ENCODE measurements around the gene CDC20. TPM values are rescaled to one million over a fixed set of nuclear protein-coding genes. Genes with fewer than 3 reads are reported as not detected.

Gene CDC20
- total RNA-seq, 6 donors from 2014 or later, result 2.1 to 8.4 (median 2.9) TPM; not detected in 1

DNA sequence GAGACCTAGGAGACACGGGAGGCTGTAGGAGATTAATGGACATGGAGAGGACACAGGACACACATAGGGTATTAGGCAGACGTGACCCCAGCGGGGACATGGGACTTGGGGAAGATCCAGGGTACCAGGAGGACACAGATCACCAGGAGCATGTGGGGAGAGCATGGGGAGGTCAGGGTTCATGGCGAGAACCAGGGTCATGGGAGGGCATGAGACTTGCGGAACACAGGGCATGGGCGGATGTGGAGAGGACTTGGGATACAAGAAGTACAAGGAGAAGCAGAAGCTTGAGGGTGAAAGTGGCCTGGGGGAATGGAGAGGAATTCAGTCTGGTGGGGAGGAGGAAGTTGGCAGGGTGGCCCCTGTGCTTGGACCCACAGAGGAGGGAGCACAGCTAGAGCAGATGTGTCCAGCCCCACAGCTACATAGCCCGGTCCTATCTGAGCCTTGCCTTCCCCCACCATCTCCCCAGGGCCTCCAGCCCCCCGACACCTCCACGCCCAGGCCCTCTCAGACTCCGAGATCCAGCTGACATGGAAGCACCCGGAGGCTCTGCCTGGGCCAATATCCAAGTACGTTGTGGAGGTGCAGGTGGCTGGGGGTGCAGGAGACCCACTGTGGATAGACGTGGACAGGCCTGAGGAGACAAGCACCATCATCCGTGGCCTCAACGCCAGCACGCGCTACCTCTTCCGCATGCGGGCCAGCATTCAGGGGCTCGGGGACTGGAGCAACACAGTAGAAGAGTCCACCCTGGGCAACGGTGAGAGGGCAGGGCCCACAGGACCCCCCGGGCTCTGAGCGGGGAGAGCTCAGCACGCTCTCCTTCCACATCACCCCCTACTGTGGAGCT lies 45.9 kb upstream of the CDC20 start:
- DNase-seq (peak in 1 of 2 donors; percentile 62), ATAC-seq (ENCODE audit: low FRiP score in 2 of 2) (no peak)
- TF ChIP-seq POLR2A (IDR thresholded peaks at IDR 0.05), result no peak
- no peak for TF ChIP-seq POLR2AphosphoS5 (IDR thresholded peaks at IDR 0.05)
- TF ChIP-seq, protein P1, sequence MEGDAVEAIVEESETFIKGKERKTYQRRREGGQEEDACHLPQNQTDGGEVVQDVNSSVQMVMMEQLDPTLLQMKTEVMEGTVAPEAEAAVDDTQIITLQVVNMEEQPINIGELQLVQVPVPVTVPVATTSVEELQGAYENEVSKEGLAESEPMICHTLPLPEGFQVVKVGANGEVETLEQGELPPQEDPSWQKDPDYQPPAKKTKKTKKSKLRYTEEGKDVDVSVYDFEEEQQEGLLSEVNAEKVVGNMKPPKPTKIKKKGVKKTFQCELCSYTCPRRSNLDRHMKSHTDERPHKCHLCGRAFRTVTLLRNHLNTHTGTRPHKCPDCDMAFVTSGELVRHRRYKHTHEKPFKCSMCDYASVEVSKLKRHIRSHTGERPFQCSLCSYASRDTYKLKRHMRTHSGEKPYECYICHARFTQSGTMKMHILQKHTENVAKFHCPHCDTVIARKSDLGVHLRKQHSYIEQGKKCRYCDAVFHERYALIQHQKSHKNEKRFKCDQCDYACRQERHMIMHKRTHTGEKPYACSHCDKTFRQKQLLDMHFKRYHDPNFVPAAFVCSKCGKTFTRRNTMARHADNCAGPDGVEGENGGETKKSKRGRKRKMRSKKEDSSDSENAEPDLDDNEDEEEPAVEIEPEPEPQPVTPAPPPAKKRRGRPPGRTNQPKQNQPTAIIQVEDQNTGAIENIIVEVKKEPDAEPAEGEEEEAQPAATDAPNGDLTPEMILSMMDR (IDR thresholded peaks at IDR 0.05), result no peak
- TF ChIP-seq EP300 (IDR thresholded peaks at IDR 0.05), result no peak
- Histone ChIP-seq H3K27ac (peak overlapping the region in 1 of 4 donors; percentile 17), H3K36me3 (peaks cover 0 to 52% (median 9%) of the 10 kb centered on the region in 4 donors), H3K9me3 (no peaks in the 10 kb centered on the region), H3K27me3 (no peaks in the 10 kb centered on the region), H3K4me3 (no peak overlapping the region), H3K4me1 (peaks cover 0 to 13% (median 9%) of the 10 kb centered on the region in 4 donors)
- WGBS, 2 donors, result 89 to 96% methylated on average over 17 of the region's 24 CpGs

DNA sequence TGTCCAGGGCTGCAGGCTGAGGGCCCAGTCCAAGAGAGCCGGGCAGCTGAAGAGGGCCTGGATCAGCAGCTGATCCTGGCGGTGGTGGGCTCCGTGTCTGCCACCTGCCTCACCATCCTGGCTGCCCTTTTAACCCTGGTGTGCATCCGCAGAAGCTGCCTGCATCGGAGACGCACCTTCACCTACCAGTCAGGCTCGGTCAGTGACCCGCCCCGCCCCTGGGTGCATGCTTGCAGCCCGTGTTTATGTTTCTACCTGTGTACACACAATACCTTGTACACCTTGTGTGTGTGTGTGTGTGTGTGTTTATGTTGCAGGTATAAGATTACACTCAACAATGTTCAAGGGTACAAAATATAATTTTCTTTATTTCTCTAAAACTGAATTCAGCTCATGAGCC lies 45.0 kb upstream of the CDC20 start:
- H3K9me3 ChIP-seq, result no peaks in the 10 kb centered on the region
- H3K36me3 ChIP-seq, result peaks cover 0 to 50% (median 10%) of the 10 kb centered on the region in 4 donors
- H3K4me1 ChIP-seq, result peaks cover 0 to 10% (median 9%) of the 10 kb centered on the region in 4 donors
- no peak overlapping the region for H3K4me3 ChIP-seq
- H3K27ac ChIP-seq, result no peak overlapping the region
- no peaks in the 10 kb centered on the region for H3K27me3 ChIP-seq
- DNase-seq, result peak in 1 of 2 donors; percentile 60
- TF ChIP-seq EP300 (IDR thresholded peaks at IDR 0.05) (no peak), POLR2A (IDR thresholded peaks at IDR 0.05) (no peak), POLR2AphosphoS5 (IDR thresholded peaks at IDR 0.05) (no peak)
- TF ChIP-seq, protein P1 (IDR thresholded peaks at IDR 0.05), result no peak
- 84 to 89% methylated on average over 3 to 10 of the region's 10 CpGs for WGBS, 2 donors
- ATAC-seq (ENCODE audit: low FRiP score in 2 of 2), result no peak

DNA sequence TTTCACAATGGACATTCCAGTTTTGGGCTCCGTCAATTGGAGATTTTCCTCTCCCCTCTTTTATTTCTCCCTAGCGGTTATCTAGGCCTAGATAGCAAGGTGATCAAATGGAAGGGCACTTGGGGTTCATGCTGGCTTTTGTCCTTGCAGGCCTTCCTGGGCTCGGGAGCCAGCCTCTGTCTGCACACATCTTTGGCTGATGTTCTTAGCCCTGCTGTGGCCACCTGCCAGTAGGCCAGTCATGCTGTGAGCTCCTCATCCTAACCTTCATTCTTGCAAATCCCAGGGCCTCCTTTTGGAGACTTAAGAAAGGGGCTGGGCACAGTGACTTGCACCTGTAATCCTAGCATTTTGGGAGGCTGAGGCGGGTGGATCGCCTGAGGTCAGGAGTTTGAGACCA lies 44.5 kb upstream of the CDC20 start:
- TF ChIP-seq, protein P1 (IDR thresholded peaks at IDR 0.05), result no peak
- no peak for TF ChIP-seq POLR2AphosphoS5 (IDR thresholded peaks at IDR 0.05)
- no peak for TF ChIP-seq EP300 (IDR thresholded peaks at IDR 0.05)
- TF ChIP-seq POLR2A (IDR thresholded peaks at IDR 0.05), result no peak
- Histone ChIP-seq H3K4me1 (peaks cover 0 to 6% (median 5%) of the 10 kb centered on the region in 4 donors), H3K4me3 (no peak overlapping the region), H3K9me3 (no peaks in the 10 kb centered on the region), H3K27me3 (no peaks in the 10 kb centered on the region), H3K27ac (no peak overlapping the region), H3K36me3 (peaks cover 0 to 49% (median 12%) of the 10 kb centered on the region in 4 donors)
- 92 to 94% methylated on average over 5 of the region's 5 CpGs for WGBS, 2 donors
- ATAC-seq (ENCODE audit: low FRiP score in 2 of 2) (no peak), DNase-seq (no peak)

DNA sequence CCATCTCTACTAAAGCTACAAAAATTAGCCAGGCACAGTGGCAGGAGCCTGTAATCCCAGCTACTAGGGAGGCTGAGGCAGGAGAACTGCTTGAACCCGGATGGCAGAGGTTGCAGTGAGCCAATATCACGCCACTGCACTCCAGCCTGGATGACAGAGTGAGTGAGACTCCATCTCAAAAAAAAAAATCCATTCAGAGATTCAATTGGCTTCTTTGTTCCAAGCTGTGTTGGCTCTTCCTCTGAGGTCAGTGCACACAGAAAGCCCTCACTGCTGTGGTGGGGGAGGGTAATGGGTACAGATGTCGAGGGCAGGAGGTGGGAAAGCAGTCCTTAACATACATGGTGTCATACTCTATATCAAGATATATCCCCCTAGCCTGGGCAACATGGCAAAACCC lies 43.3 kb upstream of the CDC20 start:
- Histone ChIP-seq H3K36me3 (peaks cover 0 to 53% (median 17%) of the 10 kb centered on the region in 4 donors), H3K4me3 (no peak overlapping the region), H3K27ac (no peak overlapping the region), H3K4me1 (no peaks in the 10 kb centered on the region), H3K27me3 (no peaks in the 10 kb centered on the region), H3K9me3 (no peaks in the 10 kb centered on the region)
- TF ChIP-seq POLR2AphosphoS5 (IDR thresholded peaks at IDR 0.05) (no peak), POLR2A (IDR thresholded peaks at IDR 0.05) (no peak), EP300 (IDR thresholded peaks at IDR 0.05) (no peak)
- TF ChIP-seq, protein P1 (IDR thresholded peaks at IDR 0.05), result no peak
- DNase-seq (no peak), ATAC-seq (ENCODE audit: low FRiP score in 2 of 2) (no peak)
- 86 to 92% methylated on average over 3 of the region's 3 CpGs for WGBS, 2 donors

Measured in upper lobe of left lung (tissue), 6 donors.